GM19324 (cell line): ENCODE data around the gene CNR2.
"Not testable (repeated sequence)": the region's sequence is repeated elsewhere in the genome, so short reads cannot be mapped to it uniquely, and the experiment has no call there.

Experiments used
- ATAC-seq: cut with Tn5 transposase; IDR thresholded peaks from one replicate; pipeline ENCODE4 v1.9.1; 2021; ENCODE audit warnings: mild to moderate bottlenecking, moderate library complexity; ENCODE audit not compliant: unreplicated experiment, low FRiP score

CNR2 gene

GRCh38 chr1:23889074-23889473 is 24.1 kb downstream of the CNR2 start:
- ATAC-seq = peak; percentile 48

DNA sequence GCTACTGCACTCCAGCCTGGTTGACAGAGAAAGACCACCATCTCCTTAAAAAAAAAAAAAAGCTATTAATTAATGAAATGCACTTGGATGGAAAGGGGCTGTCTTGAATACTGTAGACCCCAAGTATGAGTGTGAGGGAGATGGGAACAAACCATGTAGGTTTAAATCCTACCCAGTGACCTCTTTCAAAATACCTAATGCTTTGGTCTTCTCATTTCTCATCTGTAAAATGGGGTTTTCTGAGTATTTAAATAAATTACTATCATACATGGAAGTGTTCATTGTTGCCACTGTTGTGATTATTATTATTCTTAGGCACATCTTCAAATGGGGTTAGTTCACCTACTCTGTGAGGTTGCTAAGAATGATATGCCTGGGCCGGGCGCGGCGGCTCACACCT is 27.9 kb downstream of the CNR2 start:
- ATAC-seq = no peak

DNA sequence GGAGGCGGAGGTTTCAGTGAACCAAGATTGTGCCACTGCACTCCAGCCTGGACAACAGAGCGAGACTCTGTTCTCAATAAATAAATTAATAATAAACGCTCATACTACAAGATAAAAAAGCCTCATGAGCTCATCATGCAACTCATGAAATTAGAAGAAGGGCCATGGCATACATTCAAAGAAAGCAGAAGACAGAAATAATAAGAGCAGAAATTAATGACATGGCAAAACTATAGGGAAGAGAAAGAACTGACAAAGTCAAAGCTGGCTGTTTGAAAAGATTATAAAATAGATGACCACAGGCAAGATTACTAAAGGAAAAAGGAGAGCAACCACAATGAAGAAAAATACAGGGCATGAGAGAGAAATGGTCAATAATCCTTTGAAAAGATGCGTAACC is 30.4 kb downstream of the CNR2 start:
- no peak for ATAC-seq

DNA sequence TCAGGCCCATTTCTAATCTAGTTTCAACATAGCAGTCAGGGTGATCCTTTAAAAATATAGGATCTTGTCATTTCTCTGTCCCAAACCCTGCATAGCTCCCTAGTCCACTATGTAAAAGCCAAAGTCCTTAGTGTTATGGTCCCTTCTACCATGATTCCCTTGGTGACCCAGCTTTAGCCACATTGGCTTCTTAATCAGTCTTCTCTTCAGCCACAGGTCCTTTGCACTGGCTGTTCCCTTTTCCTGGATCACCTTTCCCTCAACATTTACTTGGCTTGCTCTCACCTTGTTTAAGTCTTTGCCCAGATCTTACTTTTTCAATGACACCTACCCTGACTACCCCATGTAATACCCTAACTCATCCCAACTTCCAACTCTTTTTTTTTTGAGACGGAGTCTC is 33.4 kb downstream of the CNR2 start:
- no peak for ATAC-seq

DNA sequence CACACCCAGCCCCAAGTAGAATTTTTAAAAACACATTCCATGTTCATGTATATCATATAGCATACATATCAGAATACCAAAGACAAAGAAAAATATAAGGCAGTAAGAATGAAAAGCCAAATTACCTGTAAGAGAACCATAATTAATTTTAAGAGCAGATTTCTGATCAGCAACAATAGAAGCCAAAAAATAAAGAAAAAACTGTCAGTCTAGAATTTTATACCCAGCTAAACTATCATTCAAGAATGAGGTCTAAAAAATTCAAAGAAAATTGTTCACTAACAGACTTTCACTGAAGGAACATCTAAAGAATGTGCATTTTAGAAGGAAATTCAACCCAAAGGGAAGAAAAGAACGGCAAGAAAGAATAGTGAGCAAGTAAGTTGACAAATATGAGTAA is 34.5 kb downstream of the CNR2 start:
- no peak for ATAC-seq

GRCh38 chr1:23875382-23875781 is 37.8 kb downstream of the CNR2 start:
- ATAC-seq = no peak

- ATAC-seq = no peak
Observed at GRCh38 chr1:23872421-23872820, 40.7 kb downstream of the CNR2 start.

GRCh38 chr1:23869051-23869450 is 44.1 kb downstream of the CNR2 start:
- ATAC-seq = no peak

DNA sequence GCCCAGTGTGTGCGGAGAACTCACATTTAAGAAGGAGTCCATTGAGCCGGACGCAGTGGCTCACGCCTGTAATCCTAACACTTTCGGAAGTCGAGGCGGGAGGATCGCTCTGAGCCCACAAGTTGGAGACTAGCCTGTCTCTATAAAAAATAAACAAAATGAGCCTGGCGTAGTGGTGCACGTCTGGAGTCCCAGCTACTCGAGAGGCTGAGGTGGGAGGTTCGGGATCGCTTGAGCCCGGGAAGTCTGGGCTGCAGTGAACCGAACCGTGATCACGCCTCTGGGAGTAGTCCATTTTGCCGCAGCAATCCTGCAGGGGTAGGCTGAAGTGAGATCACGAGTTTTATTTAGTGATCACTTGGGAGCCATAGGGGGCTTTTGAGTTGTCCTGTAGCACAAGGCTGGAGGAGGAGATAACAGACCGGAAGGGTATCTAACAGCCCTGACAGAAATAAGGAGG is 44.6 kb downstream of the CNR2 start:
- ATAC-seq = no peak

- ATAC-seq = peak; percentile 96
Observed at GRCh38 chr1:23867895-23868556, 45.1 kb downstream of the CNR2 start, which contains the start of gene FUCA1. FUCA1 (minus strand) TSS chr1:23868290; CDS start chr1:23868286, 4 bp downstream.

DNA sequence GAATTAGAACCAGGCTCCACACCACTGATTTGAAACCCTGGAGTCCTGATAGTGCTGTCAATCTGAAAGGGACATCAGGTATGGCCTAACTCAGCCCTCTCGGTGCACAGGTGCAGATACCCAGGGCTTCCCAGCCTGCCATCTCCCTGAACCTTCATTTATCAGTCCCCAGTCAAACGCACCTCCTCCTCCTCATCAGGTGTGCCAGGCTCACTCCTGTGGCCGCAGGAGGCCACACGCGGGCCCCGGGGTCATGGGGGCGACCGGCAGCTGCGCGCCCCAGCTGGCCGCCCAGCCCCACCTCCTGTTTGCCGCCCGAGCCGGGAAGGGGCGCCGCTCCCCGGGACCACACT is 45.6 kb downstream of the CNR2 start:
- no peak for ATAC-seq

DNA sequence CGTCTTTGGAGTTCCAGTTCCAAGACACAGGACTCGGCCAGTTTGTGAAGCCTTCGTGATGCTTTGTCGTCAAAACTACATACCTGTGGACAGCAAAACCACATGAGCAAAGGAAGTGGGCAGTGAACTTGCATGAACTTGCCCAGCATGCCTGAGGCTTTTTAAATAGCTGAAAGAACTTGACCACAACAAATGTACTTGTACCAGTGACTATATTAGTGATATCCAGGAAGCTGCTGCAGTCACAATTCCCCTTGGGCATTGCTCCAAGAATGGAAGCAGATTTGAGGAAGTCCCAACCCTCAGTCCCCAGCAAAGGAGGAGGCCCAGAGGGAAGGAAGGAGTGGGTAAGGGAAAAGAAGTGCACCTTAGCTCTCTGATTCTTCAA is 47.6 kb downstream of the CNR2 start:
- no peak for ATAC-seq

- ATAC-seq = no peak
Observed at GRCh38 chr1:23864801-23865542, 48.2 kb downstream of the CNR2 start.

- no peak for ATAC-seq
Observed at GRCh38 chr1:23862640-23863039, 50.5 kb downstream of the CNR2 start.

DNA sequence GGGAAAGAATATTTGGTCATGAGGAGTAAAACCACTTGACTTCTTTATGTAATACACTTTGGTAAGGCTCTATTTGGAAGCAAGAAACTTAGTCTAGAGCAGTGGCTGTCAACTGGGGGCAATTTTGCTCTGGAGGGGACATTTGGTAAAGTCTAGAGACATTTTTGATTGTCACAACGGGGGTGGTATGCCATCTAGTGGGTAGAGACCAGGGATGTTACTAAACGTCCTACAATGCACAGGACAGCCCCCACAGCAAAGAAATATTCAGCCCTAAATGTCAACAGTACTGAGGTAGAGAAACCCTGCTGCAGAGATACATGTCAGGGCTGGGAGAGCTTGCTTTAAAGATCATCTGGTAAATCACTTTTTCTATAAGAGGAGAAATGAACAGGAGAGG is 58.6 kb downstream of the CNR2 start:
- ATAC-seq = no peak

DNA sequence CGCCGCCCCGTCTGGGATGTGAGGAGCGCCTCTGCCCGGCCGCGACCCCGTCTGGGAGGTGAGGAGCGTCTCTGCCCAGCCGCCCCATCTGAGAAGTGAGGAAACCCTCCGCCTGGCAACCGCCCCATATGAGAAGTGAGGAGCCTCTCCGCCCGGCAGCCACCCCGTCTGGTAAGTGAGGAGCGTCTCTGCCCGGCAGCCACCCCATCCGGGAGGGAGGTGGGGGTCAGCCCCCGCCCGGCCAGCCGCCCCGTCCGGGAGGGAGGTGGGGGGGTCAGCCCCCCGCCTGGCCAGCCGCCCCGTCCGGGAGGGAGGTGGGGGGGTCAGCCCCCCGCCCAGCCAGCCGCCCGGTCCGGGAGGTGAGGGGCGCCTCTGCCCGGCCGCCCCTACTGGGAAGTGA is 60.0 kb downstream of the CNR2 start:
- not testable (repeated sequence) for ATAC-seq

DNA sequence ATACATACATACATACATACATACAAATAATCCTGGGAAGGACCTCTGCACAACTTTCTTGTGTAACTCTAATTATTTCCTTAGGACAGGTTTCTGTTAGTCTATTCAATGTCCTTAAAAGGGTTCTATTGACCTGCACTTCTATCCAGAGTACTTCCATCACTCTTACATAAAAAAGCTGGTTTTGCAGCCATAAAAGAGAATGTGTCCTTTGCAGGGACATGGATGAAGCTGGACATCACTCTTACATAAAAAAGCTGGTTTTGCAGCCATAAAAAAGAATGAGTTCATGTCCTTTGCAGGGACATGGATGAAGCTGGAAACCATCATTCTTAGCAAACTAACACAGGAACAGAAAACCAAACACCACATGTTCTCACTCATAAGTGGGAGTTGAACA is 61.8 kb downstream of the CNR2 start:
- ATAC-seq = not testable (repeated sequence)

DNA sequence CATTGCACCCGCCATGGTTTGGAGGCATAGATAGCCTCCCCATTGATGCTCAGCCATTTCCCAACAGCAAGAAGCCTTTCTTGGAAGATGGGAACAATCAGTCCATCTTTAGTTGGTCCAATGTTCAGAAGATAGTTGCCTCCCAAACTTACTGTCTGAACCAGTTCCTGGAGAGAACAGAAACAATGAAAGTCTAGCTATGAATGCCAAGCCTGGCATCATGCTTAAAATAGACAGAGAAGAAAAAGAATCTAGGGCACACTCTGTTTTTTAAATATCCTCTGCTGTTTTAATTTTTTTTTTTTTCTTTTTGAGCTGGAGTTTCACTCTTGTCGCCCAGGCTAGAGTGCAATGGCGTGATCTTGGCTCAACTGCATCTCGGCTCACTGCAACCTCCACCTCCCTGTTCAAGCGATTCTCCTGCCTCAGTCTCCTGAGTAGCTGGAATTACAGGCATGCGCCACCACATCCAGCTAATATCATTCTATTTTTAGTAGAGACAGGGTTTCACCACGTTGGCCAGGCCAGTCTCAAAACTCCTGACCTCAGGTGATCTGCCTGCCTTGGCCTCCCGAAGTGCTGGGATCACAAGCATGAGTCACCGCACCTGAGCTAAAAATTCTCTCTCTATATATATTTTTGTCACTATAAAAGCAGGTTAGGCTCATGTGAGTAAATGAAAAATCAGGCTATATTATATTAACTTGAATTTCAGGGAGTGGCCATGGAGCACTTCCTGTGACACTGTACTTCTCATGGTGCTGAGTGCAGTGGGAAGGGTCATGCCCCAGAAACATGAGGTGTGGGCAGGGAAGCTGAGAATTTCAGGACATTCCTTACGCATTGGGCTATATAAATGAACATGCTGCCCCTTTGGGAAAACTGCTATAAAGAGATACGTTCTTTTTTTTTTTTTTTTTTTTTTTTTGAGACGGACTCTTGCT is 64.2 kb downstream of the CNR2 start:
- ATAC-seq = no peak

- not testable (repeated sequence) for ATAC-seq
Observed at GRCh38 chr1:23847482-23848095, 65.6 kb downstream of the CNR2 start.

DNA sequence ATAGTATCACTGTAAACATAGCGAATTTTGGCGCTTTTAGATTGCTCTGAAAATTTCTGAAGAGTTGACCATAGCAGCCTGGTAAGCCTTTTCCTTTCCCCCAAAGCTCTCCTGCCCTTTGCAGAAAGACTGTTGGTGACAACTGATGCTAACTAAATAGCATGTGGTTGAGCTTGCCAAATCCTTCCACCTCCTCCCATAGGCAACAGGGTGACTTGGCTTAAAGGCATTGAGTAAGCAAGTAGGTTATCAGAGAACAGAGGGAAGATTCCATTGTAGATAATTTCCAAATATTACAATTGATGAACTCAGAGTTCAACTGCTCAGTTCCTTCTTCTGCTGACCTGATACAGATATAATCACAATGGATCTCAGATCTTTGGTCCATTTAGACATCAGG is 68.0 kb downstream of the CNR2 start:
- no peak for ATAC-seq

DNA sequence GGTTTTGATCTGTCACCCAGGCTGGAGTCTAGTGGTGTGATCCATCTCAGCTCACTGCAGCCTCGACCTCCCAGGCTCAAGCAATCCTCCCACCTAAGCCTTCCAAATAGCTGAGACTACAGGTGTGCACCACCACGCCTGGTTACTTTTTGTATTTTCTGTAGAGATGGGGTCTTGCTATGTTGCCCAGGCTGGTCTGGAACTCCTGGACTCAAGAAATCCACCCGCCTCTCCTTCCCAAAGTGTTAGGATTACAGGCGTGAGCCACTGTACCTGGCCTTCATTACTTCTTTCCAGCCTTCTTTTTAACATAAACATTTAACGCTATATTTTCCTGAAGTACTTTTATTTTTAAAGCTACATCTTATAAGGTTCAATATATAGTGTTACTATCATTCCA is 69.5 kb downstream of the CNR2 start:
- no peak for ATAC-seq
